Measurements from ENCODE around the gene C1QL4.
A peak's percentile ranks its signal among the peaks of the same experiment; 100 is the strongest.

Gene C1QL4

GRCh38 chr12:49344486-49345050 lies 7.6 kb upstream of the C1QL4 start:
- no peak overlapping the region for H3K4me3 ChIP-seq (ENCODE audit: control insufficient read depth, low read depth, low read length)
- TF ChIP-seq, protein P1, sequence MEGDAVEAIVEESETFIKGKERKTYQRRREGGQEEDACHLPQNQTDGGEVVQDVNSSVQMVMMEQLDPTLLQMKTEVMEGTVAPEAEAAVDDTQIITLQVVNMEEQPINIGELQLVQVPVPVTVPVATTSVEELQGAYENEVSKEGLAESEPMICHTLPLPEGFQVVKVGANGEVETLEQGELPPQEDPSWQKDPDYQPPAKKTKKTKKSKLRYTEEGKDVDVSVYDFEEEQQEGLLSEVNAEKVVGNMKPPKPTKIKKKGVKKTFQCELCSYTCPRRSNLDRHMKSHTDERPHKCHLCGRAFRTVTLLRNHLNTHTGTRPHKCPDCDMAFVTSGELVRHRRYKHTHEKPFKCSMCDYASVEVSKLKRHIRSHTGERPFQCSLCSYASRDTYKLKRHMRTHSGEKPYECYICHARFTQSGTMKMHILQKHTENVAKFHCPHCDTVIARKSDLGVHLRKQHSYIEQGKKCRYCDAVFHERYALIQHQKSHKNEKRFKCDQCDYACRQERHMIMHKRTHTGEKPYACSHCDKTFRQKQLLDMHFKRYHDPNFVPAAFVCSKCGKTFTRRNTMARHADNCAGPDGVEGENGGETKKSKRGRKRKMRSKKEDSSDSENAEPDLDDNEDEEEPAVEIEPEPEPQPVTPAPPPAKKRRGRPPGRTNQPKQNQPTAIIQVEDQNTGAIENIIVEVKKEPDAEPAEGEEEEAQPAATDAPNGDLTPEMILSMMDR (IDR thresholded peaks at IDR 0.05; ENCODE audit: control insufficient read depth, insufficient read depth, low read depth, low read length, missing control alignments), result no peak
- DNase-seq (ENCODE audit: low read depth), result no peak

DNA sequence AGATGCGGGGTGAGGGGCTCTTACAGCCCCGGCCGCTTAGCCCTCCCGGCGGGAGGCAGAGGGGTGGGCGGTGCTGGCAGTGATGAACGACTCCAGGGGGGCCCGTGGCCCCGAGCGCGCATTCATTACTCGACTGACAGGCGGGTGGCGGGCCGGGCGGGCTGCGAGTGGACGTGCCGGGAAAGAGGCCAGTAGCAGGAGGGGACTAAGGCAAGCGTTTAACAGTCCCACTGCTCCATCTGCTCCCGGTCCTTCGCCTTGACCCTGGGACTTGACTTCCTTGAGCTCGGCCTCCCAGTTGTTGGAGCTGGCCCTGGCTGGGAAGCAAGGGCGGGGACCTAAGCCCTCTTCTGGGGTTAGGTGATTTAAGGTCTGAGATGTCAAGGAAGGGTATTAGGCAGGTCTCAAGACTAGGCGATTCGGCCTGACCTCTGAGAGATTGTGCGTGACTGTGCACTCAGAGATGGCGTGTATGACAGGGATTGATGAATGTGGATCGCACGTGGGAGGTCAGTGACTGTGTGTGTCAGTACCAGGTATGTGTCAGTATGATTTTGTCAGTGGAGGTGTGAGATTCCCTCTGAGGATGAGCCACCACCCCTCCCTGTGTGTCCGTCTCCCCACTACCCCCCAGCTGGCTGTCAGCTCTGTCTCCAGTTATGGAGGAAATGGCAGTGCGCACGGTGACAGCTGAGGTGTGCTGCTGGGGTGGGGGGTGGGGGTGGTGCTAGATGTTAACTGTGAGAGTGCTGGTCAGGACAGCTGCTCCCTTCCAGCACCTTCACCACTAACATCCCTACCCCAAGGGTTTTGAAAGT lies 6.1 kb upstream of the C1QL4 start:
- H3K4me3 ChIP-seq (ENCODE audit: control insufficient read depth, low read depth, low read length), result peak overlapping the region; percentile 29
- TF ChIP-seq, protein P1 (IDR thresholded peaks at IDR 0.05; ENCODE audit: control insufficient read depth, insufficient read depth, low read depth, low read length, missing control alignments), result no peak
- no peak for DNase-seq (ENCODE audit: low read depth)

DNA sequence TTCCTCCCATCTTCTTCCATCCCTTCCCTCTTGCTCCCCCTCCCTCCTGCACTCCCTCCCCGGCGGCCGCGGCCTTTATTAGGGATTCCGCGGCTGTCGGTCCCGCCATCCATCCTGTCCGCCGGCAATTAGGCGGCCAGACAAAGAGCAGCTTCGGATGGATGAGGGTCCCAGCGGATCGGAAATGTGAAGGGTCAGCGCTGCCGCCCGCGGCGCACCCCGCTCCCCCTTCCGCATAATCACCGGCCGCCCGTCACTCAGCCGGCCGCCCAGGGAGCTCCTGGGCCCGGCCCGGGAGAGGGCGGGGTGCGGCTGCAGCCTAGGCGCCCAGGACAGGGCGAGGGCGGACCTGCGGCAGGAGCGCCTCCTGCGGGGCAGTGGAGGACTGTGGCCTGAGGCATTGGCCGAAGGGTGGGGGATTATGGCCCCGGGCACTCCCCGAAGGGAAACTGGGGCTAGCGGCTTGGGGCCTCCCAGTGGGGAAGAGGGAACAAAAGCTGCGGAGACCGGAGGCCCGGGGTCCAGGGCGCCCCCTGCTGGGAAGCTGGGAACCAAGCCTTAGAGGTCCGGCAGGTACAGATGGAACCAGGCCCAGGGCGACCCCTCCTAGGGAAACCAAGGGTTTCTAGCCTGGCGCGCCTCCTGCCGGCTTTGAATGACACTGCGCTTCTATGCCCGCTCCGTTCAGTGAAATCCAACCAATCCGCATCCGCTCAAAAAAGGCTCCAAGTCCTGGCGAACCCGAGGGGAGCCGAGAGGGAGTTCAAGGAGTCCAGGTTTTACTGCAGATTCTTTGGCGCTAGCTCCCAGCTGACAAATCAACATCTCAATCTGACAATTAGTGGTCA lies 5.3 kb upstream of the C1QL4 start:
- TF ChIP-seq, protein P1 (IDR thresholded peaks at IDR 0.05; ENCODE audit: control insufficient read depth, insufficient read depth, low read depth, low read length, missing control alignments), result peak; percentile 79
- H3K4me3 ChIP-seq (ENCODE audit: control insufficient read depth, low read depth, low read length), result peak overlapping the region; percentile 34
- DNase-seq (ENCODE audit: low read depth), result no peak

DNA sequence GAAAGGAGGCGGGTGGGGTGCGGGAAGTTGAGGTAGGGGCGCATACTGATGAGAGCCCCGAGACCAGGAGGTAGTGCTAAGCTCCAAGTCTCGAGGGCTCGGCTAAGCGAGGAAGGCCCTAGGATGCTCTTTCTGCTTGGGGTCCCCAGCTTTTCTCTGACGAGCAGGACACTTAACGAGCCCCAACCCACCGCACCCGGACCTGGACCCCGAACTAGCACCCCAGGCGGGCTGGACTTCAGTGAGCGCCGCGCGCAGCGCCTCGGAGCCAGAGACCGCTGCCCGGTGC lies 4.7 kb upstream of the C1QL4 start:
- TF ChIP-seq, protein P1 (IDR thresholded peaks at IDR 0.05; ENCODE audit: control insufficient read depth, insufficient read depth, low read depth, low read length, missing control alignments), result no peak
- DNase-seq (ENCODE audit: low read depth), result no peak
- no peak overlapping the region for H3K4me3 ChIP-seq (ENCODE audit: control insufficient read depth, low read depth, low read length)

- no peak overlapping the region for H3K4me3 ChIP-seq (ENCODE audit: control insufficient read depth, low read depth, low read length)
- TF ChIP-seq, protein P1 (IDR thresholded peaks at IDR 0.05; ENCODE audit: control insufficient read depth, insufficient read depth, low read depth, low read length, missing control alignments), result no peak
- DNase-seq (ENCODE audit: low read depth), result no peak
Measured at GRCh38 chr12:49340971-49341776, 4.2 kb upstream of the C1QL4 start.

All from AG09309 (cell line).